Right hindlimb (tissue), 1 donor: Measurements from ENCODE around the gene CCDC57.
"Not testable (repeated sequence)": the region's sequence is repeated elsewhere in the genome, so short reads cannot be mapped to it uniquely, and the experiment has no call there.

Experiments used
- DNase-seq: peaks from one replicate; pipeline ENCODE4 v3.0.0-alpha.2; 2018

The CCDC57 gene, protein sequence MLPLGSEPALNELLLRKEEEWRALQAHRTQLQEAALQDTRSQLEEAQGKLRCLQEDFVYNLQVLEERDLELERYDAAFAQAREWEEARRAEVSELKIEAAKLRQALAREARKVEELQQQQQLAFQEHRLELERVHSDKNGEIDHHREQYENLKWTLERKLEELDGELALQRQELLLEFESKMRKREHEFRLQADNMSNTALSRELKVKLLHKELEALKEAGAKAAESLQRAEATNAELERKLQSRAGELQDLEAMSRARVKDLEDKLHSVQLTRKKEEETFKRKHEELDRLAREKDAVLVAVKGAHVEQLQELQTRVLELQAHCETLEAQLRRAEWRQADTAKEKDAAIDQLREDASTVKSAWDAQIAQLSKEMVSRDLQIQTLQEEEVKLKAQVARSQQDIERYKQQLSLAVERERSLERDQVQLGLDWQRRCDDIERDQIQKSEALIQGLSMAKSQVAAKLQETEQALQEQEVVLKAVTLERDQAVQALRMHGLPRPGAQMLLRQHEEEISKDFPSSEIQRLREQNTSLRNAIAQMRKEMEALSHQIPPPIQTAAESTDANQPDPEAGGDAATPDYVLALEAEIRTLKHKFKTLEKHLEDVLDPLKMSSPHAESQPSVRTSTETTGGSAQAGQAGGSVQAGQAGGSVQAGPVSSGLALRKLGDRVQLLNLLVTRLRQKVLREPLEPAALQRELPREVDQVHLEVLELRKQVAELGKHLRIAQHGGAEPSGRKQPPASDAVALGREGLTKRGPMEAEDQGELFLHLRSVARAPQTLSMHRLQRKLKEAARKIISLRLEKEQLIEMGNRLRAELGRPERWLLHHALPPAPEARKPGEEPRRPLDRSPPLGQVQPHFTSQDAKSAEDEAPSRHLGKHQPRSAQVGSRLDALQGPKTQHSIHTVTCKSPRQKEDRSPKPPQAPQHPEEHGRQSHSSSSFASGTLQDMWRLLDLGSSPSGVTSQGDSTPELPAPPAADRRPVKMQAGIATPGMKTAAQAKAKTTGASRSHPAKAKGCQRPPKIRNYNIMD

DNA sequence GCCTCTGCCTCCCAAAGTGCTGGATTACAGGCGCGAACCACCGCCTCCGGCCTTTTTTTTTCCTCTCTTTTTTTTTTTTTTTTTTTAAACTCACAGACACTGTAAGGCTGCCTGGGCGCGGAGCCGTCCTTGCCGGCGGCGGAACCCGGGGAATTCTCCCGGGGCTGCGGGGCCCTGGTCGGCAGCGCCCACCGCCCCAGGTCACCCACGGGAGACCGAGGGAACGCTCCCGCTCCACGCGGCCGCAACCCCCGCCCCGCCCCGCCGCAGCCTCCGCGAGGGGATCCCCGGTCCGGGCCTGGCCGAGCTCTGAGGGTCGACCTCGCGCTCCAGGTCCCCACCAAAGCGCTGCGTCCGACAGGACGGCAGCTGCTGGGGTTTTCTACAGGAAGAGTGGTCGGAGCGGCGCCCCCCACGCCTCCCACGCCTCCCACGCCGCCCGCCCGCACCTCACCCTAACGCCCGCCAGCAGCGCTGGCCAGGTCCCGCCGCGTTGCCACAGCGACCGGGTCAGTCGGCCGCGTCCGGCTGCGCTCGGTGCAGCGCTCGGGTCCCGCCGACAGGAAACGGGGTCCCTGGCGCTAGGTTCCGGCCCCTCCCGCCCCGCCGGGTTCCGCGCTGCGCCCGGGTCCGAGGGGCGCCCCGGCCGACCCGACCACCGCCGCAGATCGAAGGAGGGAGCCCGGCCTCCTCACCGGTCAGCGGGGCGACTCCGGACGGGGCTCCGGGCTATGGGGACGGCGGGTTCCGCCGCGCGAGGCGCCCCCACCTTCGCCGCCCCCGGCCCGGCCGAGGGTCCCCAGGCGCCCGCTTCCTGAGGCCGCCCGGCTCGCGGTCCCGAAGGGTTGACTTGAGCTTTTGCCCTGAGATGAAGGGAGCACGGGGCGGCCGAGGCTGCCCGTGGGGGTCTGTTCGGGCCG is at the start of gene CCDC57:
CCDC57 (minus strand) TSS at position 512 of the 920 bp plus-strand sequence. CDS start 10,898 bp downstream, outside the sequence.
- DNase-seq, result peak; percentile 84

DNA sequence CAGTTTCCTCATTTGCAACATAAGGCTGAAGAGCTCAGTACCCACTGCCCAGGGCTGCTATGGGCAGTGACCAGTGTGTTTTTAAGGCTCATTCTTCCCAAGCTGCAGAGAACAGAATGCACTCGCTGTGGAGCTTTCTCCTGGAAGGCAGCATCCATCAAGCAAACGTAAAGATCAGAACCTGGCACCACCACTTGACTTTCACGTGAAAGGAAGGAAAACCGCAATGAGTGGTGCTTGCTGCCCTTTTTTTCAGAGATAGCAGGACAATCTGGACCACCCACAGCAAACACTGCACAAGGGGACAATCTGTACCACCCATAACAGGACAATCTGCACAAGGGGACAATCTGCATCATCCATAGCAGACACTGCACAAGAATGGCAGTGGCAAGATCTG is 49.7 kb upstream of the CCDC57 start:
- DNase-seq, result no peak

DNA sequence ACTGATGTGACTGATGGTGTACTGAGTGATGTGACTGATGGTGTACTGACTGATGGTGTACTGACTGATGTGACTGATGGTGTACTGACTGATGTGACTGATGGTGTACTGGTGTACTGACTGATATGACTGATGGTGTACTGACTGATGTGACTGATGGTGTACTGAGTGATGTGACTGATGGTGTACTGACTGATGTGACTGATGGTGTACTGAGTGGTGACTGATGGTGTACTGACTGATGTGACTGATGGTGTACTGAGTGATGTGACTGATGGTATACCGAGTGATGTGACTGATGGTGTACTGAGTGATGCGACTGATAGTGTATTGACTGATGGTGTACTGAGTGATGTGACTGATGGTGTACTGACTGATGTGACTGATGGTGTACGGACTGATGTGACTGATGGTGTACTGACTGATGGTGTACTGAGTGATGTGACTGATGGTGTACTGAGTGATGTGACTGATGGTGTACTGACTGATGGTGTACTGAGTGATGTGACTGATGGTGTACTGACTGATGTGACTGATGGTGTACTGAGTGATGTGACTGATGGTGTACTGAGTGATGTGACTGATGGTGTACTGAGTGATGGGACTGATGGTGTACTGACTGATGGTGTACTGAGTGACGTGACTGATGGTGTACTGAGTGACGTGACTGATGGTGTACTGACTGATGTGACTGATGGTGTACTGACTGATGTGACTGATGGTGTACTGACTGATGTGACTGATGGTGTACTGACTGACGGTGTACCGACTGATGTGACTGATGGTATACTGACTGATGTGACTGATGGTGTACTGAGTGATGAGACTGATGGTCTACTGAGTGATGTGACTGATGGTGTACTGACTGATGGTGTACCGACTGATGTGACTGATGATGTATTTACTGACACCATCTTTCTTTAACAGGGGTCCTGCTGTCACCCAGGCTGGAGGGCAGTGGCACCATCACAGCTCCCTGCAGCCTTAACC is 47.6 kb upstream of the CCDC57 start:
- not testable (repeated sequence) for DNase-seq

DNA sequence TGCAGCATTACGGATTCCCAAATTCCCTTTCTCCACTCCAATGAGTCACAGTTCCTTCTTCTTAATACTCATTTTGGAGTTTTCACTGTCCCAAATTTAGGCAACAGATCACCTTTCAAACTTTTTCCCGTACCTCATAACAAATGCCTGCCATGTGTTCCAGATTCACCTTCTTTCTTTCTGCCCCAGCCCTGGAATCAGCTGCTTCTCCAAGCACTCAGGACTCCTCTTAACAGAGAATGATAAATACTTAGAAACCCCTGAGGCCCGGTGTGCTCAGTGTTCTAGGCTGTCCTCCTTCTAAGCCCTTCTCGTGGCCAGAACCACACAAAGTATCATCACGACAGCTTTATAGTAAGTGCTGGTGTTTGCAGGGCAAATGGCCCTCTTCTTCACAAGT is 45.9 kb upstream of the CCDC57 start:
- no peak for DNase-seq

DNA sequence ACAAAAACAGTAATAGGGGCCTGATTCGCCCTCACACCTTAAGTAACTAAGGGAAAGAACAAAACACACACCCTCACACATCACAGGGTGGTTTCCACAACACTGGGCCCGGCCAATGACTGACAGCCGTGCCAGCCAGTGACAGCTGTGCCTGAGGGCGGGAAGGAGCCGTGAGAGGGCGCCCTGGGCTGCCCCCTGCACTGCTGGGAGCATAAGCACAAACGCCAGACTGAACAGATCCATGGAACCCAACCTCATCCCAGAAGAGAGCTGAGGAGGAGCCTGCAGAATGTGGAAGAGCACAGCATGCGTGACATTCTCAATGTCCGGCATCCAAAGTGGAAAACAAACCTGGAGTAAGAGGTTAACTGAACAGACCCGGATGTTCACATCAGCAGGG is 44.8 kb upstream of the CCDC57 start:
- no peak for DNase-seq

DNA sequence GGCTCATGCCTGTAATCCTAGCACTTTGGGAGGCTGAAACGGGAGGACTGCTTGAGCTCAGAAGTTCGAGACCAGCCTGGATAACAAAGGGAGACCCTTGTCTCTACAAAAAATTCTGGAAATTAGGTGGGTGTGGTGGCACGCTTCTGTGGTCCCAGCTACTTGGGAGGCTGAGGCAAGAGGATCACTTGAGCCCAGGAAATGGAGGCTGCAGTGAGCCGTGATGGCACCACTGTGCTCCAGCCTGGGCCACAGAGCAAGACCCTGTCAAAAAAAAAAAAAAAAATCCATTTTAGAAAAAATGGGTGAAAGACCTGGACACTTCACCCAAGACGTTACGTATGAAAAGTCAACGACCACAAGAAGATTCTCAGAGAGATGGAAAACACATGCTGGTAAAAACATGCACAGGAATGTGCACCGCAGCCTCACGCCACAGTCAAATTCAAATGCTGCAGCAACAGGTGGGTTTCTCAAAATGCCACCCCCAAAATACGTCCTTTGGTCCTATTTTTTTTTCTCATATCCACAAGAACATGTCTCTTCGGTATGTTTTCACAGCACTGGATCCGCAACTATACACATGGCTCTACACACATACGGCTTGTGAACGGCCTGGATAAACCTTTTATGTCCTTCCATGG is 43.7 kb upstream of the CCDC57 start:
- DNase-seq, result no peak

DNA sequence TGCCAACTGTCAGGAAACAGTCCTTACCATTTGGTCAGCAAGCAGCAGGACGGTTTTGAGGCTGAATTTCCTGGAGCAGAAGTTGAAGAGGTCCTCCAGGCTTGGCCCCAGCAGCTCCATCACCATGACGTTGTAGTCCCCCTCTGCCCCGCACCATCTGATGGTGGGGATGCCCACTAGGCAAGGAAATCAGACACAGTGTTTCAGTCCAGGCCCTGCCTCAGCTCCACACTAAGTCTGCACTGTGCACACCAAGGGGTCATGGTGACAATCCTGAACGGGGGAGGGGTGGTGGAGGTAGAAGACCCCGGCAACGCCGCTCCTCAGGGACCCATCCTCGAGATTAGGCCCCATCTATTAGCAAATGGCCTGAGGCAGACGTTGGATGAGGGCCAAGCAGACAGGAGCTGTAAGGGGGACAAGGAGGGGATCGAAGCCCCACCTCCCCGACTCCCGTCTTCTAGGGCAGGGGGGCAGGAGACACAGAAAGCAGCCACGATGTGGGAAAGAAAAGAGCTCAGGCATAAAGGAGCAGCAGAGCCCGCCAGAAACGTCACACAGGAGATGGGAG is 42.8 kb upstream of the CCDC57 start:
- peak; percentile 20 for DNase-seq

DNA sequence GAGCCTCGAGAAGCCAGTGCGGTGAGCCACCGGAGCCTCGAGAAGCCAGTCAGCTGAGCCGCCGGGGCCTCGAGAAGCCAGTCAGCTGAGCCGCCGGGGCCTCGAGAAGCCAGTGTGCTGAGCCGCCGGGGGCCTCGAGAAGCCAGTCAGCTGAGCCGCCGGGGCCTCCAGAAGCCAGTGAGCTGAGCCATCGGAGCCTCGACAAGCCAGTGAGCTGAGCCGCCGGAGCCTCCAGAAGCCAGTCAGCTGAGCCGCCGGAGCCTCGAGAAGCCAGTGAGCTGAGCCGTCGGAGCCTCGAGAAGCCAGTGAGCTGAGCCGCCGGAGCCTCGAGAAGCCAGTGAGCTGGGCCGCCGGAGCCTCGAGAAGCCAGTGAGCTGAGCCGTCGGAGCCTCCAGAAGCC is 42.1 kb upstream of the CCDC57 start:
- not testable (repeated sequence) for DNase-seq

DNA sequence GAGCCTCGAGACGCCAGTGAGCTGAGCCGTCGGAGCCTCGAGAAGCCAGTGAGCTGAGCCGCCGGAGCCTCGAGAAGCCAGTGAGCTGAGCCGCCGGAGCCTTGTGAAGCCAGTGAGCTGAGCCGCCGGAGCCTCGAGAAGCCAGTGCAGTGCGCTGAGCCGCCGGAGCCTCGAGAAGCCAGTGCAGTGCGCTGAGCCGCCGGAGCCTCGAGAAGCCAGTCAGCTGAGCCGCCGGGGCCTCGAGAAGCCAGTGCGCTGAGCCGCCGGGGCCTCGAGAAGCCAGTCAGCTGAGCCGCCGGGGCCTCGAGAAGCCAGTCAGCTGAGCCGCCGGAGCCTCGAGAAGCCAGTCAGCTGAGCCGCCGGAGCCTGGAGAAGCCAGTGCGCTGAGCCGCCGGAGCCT is 41.5 kb upstream of the CCDC57 start:
- not testable (repeated sequence) for DNase-seq

DNA sequence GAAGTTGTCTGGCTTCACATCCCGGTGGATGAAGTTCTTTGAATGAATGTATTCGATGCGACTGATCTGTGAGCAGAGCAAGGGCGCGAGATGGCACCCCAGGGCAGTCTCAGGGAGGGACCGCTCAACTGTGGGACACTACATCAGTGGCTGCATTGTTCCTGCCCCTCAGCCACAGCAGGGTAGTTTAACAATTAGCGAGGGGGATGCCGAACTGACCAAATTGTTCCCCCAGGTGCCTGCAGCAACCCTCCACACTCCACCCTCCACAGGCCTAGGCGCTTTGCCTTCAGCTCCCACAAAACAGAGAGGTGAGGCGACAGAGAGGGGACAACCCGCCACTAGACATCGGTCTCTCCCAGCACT is 40.5 kb upstream of the CCDC57 start:
- DNase-seq, result no peak

DNA sequence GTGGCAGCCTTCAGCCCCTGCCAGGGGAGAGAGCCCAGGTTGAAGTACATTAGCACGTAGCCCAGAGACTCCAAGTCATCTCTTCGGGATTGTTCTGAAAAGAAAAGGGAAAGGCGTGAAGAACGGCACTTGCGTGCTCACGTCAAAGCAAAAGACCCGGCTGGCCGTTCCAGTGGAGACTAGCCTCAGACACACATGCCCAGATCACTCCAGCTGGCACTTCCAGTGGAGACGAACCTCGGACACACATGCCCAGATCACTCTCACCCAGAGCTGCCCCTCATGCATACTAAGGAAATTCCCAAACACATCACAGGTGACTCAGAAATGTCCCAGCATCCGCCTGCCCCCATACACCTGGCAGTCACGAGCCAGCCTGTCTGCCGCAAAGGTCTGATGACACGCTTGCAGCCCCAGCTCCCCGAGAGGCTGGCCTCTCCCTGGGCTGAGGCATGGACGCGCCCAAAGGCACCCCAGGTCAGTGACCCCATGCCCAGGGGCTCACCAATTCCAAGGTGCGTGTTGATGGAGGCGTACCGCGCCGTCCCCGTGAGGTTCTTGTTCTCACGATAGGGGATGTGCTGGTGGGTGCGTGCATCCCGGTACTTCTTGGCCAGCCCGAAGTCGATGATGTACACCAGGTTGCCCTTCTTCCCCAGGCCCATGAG is 40.0 kb upstream of the CCDC57 start:
- no peak for DNase-seq

DNA sequence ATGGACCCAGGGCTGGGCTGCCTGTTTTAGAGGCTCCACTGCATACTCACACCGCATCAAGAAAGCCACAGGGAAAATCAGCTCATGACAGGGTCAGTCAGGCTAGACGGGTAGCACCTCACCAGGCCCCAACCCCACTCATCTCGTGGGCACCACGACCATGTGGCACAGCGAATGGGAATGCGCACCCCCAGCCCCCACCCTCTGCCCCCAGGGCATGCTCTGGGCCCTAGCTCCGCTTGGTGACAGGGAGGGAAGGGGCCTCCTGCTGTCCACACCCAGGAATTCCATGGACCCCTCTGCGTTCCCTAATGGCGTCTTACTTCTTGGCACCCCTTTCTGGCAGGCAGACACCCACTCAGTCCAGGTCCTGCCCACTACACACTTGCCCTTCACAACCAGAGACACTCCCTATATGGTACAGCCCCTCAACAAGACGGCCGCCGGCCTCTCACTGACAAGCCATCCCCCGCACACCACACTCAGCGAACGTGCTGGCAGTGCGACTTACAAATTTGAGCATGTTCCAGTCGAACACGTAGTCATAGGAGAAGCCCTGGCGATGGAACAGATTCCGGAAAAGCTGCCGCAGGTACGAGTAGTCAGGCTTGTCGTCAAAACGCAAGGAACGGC is 38.3 kb upstream of the CCDC57 start:
- DNase-seq, result no peak

DNA sequence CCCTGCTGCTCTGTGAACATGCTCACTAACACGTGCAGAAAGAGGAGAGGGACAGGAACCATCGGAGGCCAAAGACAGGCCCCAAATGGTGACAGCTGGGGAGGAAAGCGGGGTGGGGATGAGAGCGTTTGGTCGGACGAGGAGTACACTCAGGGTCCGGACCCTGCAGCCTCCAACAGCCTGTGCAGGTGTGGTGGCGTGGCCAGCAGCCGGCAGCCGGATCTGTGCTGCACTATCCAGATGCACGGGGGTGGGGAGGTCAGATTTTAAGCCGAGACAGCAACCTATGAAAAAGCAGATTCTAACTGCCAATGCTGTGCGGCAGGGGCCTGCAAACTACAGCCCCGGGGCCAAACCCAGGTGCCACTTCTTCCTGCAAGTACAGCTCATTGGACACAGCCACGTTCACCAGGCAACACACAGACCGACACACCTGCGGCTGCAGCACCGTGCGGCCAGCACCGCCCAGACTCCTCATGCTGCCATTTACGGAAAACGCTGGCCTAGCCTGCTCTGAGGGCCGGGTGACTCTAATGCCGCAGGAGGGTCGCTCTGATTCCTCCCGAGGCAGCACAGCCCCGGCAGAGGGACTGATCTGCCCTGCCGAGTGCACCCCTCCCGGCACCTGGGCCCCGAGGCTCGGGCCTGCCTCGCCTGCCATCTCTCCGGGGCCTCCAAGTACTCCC is 37.4 kb upstream of the CCDC57 start:
- DNase-seq, result no peak

DNA sequence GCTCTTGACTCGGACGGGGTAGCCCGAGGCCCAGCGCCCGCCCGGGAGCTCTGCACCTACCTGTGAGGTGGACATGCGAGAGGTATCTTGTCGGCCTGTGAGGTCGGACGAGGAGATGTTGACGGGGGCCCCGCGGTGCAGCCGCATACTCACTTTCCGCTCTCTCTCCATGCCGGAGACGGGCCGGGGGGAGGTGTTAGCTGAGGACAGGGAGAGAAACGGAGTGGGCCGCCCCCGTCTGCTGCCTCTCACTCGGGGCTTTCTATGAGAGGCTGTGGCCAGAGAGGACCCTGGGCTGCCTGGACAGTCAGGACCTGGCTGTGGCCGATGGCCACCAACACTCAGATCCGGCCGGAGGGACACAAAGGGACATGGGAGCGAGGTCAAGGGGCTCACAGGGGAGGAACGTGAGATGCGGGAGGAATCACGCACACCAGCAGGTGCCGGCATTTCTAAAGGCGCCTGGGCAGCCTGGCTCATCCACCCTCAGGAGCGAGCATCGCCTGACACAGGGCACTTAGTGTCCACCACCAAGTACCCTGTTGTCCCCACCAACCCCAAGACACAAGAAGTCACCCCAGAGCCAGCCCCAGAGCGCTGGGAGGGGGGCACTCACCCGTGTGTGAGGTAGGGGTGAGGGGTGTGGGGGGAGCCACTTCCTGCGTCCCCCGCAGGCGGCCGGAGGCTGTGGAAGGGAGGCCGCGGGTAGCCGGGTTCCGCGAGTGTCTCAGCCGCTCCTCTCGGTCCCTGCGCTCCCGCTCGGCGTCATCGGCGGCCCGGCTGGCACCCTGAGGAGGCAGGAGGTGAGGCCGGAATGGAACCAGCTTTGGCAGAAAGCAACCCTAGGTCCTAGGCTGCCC is 36.4 kb upstream of the CCDC57 start:
- DNase-seq, result no peak

DNA sequence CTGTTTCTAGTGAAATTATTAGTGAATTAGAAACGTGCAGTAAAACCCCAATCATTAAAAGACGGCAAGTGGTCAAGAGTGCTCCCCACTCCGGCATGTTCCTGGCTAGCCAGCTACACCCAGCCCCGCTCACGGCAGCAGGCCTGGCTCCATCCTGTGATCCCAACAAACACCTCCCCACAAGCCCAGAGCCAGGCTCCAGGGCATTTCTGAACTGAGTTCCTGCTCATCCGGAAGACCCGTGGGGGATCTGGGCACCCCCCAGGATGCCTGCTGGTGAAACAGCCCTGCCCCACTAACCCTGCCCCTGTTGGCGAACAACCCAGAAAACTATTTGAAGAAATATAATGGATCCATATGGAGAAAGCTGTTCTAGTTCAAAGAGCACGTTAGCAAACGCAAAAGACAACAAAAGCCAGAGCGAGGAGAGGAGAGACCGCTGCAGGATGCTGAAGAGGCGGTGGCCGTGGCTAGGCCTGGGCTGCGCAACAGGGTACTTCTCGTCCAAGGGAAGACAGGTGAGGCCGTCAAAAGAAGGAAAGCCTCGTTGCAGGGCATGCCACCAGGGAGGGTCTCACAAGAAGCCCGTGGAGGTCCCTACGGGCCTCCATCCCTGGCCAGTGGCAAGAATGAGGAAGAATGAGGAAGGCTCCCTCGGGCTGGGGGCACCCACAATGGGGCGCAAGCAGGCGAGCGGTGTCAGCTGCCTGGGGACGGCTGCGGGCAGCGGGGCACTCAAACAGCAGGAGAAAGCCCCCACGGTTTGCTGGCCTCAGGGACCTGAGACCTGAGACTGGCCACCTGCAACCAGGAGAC is 35.4 kb upstream of the CCDC57 start:
- no peak for DNase-seq

DNA sequence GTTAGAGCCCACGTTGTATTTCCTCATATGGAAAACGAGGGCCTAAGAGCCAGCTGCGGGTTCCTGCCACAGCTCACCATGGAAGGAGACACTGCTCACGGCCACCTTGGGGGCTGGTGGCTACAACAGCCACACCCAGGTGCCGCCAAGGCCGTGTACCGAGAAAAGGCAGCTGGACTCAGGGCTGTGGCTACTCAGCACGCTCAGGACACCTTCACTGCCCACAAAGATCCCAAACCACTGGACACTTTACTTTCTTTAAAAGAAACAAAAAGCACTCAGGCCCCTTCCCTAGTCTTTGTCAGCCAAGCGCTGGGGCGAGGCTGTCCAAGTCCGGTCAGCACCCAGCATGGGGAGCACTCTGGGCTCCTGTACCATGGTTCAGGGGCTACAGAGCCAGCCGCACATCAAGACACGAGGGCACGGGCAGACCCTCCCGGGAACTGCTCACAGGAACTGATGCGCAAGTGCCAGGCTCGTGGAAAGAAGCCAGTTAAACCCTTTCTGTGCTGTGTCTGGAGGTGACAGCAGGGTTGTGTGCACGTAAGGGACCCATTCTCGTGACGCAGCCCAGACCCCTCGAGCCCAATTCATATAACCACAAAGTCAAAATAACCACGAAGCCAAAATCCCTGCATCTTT is 34.7 kb upstream of the CCDC57 start:
- DNase-seq, result no peak
